Activated CD8-positive, alpha-beta memory T cell treated with anti-CD3 and anti-CD28 coated beads, Interleukin-2, amount 50 U/mL, for 48 hours (primary cell): ENCODE results near the gene ZEB1.

ENCODE experiments used
- DNase-seq: peaks from one replicate; pipeline ENCODE4 v3.0.0-alpha.2; 2020

The ZEB1 gene

DNA sequence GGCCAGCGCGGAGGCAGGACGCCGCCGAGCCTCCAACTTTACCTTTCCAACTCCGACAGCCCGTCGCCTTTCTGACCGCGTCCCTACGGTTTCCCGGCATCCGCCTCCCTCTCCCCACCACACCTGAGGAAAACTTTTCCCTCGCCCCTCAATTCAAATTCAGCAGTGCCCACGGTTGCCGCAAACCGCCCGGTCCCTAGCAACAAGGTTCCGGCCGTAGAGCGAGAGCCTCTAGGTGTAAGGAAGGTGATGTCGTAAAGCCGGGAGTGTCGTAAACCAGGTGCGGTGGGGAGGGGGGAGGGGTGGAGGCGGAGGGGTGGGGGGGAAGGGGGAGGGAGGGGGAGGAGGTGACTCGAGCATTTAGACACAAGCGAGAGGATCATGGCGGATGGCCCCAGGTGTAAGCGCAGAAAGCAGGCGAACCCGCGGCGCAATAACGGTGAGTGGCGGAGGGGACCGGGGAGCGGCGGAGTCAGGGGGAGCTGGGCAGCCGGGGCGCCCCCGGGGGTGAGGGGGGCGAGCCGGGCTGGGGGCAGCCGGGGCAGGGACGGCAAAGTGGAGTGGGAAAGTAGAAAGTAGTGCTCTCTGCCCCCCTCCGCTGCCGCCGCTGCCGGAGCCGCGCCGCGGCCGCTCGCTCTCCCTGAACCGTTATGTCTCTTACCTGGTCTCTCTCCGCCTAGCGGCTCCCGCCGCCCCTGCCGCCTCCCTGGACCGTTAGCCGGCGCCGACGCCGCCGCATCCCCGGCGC lies at the start of gene ZEB1:
Gene ZEB1, plus strand, starts transcription at position 363 of the 748 bp plus-strand sequence. Its CDS starts 19 bp downstream, at position 382.
- peak; percentile 90 for DNase-seq

- no peak for DNase-seq
Observed at GRCh38 chr10:31270954-31271353, 48.1 kb upstream of the ZEB1 start.

DNA sequence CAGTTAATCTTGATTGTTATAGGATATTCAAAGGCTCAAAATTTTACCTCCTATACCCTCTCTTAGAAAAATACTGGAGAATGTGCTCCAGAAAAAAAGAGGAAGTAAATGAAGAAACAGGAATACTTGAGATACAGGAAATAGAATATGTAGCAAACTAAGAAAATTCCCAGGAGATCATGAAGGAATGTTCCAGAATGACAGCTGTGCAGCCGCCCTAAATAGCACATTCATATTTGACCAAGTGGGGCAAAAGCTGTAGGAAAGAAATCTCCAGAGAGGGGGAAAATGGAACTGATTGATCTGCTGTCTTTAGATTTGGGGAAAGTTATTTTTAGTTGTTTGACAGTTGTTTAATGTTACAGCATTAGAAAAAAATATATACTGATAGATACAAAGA lies 46.2 kb upstream of the ZEB1 start:
- no peak for DNase-seq

- no peak for DNase-seq
Observed at GRCh38 chr10:31273789-31274188, 45.2 kb upstream of the ZEB1 start.

DNA sequence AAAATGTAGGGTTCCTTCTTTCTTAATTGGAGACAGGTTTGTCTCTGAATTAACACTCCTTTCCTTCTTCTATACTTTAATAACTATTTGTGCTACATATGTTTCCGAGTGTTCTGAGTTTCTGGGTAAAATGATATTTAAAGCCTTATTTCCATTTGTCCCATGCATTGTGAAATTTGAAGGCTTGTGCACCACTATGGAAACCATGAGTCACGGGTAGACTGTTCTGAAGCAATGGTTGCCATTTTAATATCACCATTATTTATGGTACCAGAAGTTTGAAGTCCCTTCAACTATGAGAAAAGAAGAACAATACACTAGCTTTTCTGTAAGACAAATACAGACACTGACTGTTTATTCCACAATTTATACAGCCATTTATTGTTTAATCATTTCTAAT lies 44.7 kb upstream of the ZEB1 start:
- DNase-seq: no peak

GRCh38 chr10:31278279-31278941 lies 40.6 kb upstream of the ZEB1 start:
- no peak for DNase-seq

- no peak for DNase-seq
Observed at GRCh38 chr10:31280972-31281371, 38.0 kb upstream of the ZEB1 start.

DNA sequence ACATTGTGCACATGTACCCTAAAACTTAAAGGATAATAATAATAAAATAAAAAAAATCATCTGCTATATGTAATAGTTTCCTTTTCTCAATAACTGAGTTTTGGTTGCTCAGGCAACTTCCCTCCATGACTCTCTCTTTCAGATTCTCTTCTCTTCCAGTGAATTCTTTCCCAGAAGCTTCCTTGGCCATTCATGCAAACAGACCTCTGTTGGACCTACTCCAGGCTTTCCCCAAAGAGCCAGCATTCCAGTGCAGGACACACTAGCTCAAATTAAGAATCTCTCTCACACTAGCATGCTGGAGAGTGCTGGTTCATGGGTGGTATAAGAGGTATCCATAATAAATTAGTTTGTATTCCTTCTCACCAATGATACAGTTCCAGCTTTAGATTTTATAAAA lies 31.0 kb upstream of the ZEB1 start:
- DNase-seq: no peak

GRCh38 chr10:31288962-31289361 lies 30.1 kb upstream of the ZEB1 start:
- DNase-seq: no peak

- DNase-seq: no peak
Observed at GRCh38 chr10:31290386-31290785, 28.6 kb upstream of the ZEB1 start.

DNA sequence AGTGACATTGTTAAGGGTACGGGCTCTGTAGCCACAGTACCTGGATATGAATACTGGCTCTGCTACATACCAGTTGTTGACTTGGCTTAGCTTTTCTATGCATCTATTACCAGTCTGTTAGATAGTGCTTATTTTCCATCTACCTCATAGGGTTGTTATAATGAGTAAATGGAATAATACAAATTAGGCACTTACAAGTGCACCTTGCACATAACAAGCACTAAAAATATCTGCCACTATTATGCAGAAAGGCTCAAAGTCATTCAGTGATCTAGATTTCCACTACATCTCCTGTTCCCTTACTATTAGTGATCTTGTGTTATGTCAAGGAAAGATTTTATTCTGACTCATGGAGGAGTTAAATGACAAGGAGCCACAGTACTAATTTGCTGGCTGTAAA lies 27.9 kb upstream of the ZEB1 start:
- no peak for DNase-seq

DNA sequence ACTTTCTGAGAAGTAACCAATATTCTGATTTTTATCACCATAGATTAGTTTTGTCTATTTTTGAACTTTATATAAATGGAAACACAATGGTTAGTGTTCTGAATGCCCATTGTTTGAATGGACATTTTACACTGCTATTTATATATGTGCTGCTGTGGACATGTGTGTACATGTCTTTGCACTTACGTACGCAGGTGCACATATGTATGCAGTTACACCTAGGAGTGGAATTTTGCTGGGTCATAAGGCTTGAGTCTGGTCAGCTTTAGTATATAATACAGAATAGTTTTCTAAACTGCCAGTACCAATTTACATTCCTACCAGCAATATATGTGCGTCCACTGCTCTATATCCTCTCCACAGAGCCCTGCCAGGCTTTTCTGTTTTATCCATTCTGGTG lies 24.5 kb upstream of the ZEB1 start:
- DNase-seq: no peak

- no peak for DNase-seq
Observed at GRCh38 chr10:31296754-31297153, 22.3 kb upstream of the ZEB1 start.

DNA sequence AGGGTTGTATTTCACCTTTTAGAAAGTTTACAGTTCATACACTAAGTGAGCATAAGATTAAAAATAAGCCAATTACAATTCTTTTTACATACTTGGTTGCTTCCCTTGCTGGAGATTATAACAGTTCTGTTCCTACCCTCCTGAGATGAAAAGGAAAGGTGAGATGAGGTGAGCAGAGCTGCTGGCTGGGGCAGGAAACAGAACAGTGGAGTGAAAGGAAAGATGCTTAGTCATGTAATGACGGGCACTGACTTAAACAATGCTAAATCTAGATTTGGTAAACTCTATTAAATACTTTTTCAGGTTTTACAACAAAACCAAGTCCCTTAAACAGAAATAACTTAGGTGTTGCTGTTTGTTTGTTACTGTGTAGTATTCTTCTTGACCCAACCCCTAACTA lies 19.9 kb upstream of the ZEB1 start:
- DNase-seq: no peak

DNA sequence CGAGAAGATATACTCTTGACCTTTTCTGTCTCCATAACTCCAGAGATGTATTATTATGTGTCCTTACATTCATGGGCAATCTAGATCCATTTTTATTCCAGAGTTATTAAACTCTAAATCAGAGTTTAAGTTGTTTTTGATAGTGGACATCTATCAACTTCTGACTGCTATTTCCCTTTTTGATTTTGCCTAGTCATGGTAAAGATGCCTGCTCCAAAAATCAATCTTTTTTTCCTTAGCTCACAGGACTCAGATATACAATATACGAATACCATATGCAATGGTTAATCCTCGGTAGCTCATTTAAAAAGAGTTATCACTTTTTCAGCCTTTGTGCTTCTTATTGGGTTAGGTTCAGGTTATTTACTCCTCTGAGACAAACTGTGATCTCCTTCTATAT lies 15.8 kb upstream of the ZEB1 start:
- no peak for DNase-seq

- DNase-seq: no peak
Observed at GRCh38 chr10:31304291-31304970, 14.6 kb upstream of the ZEB1 start.

GRCh38 chr10:31313396-31313795 lies 5.6 kb upstream of the ZEB1 start:
- no peak for DNase-seq

DNA sequence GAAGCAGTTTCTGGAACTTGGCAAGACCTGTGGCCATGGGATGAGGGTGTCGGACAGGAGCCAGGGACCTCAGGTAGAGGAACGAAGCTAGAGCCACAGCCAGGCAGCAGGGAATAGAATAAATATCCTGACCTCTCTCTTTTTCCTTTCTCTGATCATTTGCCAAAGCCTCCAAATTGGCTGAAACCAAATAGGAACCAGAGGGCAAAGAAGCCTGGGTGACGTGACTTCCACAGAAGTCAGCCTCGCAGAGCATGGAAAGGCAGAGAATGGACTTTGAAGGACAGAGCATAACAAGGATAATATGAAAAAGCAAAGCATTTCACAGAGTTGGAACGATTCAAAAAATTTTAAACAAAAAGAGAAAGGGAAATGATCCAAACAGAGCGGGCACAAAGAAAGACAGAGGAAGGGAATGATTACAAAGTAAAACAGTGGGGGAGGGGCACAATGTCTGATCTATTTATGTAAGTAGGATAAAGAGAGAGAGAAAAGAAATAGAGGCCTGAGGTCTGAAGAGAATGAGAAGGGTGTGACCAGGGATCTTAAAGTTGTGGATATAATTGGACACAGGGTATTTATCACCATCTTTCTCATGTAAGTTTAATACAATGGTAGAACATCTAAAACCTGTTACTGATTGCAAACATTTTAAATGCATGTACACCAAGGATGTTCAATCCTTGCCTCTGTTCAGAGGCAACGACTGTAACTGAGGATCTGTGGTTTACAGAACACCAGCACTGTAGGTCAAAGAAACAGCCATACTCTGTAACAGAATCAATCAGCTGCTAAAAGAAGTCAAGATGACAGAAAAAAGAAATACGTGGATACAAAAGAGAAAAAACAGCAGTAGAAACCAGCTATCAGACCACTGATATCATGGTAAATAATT lies 4.5 kb upstream of the ZEB1 start:
- DNase-seq: no peak

GRCh38 chr10:31315453-31315852 lies 3.6 kb upstream of the ZEB1 start:
- DNase-seq: no peak

DNA sequence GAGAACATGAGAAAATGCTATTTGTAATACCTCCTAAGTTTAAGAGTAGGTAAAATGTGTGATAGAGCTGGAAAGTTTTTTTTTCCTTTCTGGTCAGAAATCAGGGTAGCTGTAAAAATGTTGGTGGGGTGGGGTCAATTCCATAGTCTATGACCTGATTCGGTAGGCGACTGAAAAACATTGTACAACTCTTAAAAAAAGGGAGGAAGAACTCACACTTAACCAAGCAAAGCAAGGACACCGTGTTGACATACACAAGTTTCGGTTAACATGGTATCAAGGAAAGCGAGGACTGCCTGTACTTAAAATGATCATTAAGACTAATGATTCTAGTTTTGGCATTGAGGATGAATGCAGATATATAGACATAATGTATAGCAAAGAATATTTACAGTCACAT lies 1.8 kb upstream of the ZEB1 start:
- DNase-seq: no peak

GRCh38 chr10:31317652-31318381 lies 1.2 kb upstream of the ZEB1 start:
- DNase-seq: no peak

DNA sequence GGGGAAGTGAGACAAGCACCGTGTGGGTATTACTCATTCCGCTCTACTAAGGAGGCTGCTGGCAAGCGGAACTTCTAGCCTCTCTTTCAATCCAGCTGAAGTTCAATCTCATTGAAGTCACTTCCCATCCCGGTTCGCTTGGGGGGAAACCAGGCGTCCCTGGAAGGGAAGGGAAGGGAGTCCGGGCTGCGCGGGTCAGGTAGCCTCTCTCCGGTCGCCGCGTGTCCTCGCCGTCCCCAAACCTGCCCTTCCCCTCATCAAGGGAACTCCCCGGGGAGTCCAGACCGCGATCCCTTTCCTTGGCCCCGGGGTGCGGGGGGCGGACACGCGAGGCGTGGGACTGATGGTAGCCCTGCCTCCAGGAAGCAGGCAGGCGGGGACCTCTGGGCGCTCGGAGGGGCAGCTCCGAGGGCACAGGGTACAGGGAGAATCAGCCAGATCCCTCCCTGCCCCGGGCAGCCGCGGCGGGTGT lies 598 bp upstream of the ZEB1 start:
- peak; percentile 83 for DNase-seq
